Subcutaneous preadipocyte (primary cell): Measurements from ENCODE around the gene HCRTR2. TPM values are rescaled to one million over a fixed set of nuclear protein-coding genes. Genes with fewer than 3 reads are reported as not detected.

Experiments used
- total RNA-seq: library from RNA; depleted of rRNA; stranded (reverse); fragments of >200 nt; gene quantifications from 2 replicates; pipeline ENCODE4 v1.2.3, GENCODE V29; 2012

HCRTR2 gene
- not detected in 2 replicates for total RNA-seq

GRCh38 chr6:55174211-55175026 is at the start of gene HCRTR2:
TSS of gene HCRTR2 (plus strand) at chr6:55174515. CDS start at chr6:55174588, 73 bp downstream.

GRCh38 chr6:55327169-55327568 is 152.9 kb downstream of the HCRTR2 start, which contains the start of gene GFRAL:
TSS of gene GFRAL (plus strand) at chr6:55327469. CDS start at chr6:55327555, 86 bp downstream.

Other genes starting within 250 kb of the HCRTR2 start
- not detected in 2 replicates for gene GFRAL, start 153.0 kb downstream of the HCRTR2 start, total RNA-seq